ENCODE measurements around the gene NUP205.

DNA sequence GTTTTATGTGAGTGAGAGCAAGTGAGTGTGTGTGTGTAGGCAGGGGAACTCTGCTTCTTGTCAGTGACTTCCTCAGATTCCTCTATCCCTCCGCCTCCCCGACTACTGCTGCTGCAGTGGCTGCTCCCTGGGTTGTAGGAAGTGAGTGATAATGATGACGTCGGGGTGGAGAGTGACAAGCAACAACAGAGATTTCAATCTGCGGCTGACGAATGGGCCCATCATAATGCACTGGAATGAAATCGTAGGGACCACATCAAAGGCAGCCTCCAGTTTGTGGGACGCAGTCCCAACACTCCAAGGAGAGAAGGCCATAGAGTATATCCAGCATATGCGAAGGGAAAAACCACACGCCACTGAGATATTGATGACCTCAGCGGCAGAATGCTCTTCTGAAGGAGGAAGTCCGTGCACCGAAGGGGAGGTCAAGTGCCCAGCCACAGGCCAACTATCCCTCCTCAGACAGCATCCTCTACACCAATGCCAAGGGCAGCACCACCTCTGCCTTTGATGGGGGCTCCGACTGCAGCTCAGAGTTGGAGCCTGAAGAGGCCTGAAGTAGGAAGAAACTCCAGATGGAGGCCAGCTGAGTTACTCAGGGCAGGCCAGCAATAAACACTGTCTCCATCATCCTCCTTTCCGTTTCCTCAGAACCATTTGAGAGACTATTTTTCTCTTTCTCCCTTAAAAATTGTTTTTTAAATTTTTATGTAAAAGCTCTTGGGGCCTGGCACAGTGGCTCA, 93.3 kb downstream of the NUP205 start:
- TF ChIP-seq, protein P1, sequence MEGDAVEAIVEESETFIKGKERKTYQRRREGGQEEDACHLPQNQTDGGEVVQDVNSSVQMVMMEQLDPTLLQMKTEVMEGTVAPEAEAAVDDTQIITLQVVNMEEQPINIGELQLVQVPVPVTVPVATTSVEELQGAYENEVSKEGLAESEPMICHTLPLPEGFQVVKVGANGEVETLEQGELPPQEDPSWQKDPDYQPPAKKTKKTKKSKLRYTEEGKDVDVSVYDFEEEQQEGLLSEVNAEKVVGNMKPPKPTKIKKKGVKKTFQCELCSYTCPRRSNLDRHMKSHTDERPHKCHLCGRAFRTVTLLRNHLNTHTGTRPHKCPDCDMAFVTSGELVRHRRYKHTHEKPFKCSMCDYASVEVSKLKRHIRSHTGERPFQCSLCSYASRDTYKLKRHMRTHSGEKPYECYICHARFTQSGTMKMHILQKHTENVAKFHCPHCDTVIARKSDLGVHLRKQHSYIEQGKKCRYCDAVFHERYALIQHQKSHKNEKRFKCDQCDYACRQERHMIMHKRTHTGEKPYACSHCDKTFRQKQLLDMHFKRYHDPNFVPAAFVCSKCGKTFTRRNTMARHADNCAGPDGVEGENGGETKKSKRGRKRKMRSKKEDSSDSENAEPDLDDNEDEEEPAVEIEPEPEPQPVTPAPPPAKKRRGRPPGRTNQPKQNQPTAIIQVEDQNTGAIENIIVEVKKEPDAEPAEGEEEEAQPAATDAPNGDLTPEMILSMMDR (IDR thresholded peaks at IDR 0.05) = no peak
- TF ChIP-seq ELF4 (CRISPR knock-in tag; IDR thresholded peaks at IDR 0.05; ENCODE audit: low read depth) (no peak), NFE2L1 (CRISPR knock-in tag; IDR thresholded peaks at IDR 0.05) (no peak), TP53 (CRISPR knock-in tag; IDR thresholded peaks at IDR 0.05) (no peak), ZBTB21 (CRISPR knock-in tag; IDR thresholded peaks at IDR 0.05; ENCODE audit: borderline replicate concordance) (no peak)
- TF ChIP-seq, protein P2, sequence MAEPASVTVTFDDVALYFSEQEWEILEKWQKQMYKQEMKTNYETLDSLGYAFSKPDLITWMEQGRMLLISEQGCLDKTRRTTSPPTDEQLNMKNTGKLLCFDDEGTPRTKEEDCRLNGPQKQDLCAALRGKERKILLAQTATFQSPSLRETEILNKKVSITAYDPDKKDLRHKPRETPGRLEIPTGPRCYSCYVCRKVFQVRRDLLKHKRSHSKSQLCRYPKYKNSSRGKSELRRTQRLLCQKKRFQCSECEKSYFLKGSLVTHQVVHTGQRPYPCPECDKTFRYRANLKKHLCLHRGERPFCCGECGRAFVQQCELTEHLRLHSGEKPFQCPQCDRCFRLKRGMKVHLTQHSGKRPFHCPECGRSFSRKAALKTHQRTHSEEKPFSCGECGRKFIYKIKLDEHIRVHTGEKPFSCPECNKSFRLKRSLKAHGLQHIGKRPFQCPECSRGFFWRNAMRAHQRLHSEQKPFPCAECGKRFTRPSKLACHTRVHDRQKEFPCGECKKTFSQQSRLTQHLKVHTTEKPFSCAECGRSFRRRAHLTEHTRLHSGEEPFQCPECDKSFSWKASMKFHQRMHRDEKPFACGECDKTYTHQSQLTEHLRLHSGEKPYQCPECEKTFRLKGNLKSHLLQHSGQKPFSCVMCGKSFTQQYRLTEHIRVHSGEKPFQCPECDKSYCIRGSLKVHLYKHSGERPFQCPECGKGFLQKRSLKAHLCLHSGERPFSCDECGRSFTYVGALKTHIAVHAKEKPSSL (CRISPR knock-in tag; conservative IDR thresholded peaks at IDR 0.05) = no peak

All from WTC11 (cell line).